Motor neuron (in vitro differentiated cells): Measurements from ENCODE around the gene CDH13. TPM values are rescaled to one million over a fixed set of nuclear protein-coding genes. Genes with fewer than 3 reads are reported as not detected.
A peak's percentile ranks its signal among the peaks of the same experiment; 100 is the strongest.

Experiments used
- ATAC-seq, 8 experiments: fragments of 200-7000 bp; cut with Tn5 transposase; replicated peaks in 6 of 8; 2 replicates each; pipeline ENCODE4 v1.8.0; 2021; ENCODE audit warnings: mild to moderate bottlenecking in 8 of 8, moderate library complexity in 8 of 8
- H3K27ac ChIP-seq, 2 donors: fragments of 250-450 bp; sonication (Bioruptor Pico); 2 replicates each; pipeline ENCODE4 v1.9.0; 2021; ENCODE audit warnings: antibody characterized with exemption in 2 of 2, mild to moderate bottlenecking in 2 of 2, moderate library complexity in 1 of 2
- H3K4me1 ChIP-seq, 2 donors: fragments of 250-450 bp; sonication (Bioruptor Pico); replicated peaks in 1 of 2; 2 replicates each; pipeline ENCODE4 v1.6.1; 2021; ENCODE audit warnings: antibody characterized with exemption in 2 of 2, mild to moderate bottlenecking in 2 of 2, moderate library complexity in 1 of 2
- H3K4me3 ChIP-seq, 5 donors: fragments of 250-450 bp; sonication (Bioruptor Pico); 2 replicates each; pipeline ENCODE4 v1.9.0; 2021; ENCODE audit warnings: antibody characterized with exemption in 5 of 5, mild to moderate bottlenecking in 5 of 5, moderate library complexity in 4 of 5
- WGBS, 10 experiments: fragments of 450-650 bp; shearing (Covaris generic); methylation state at CpG; one replicate each; pipeline ENCODE4 v1.0.0; 2022; 5-methylcytosine and 5-hydroxymethylcytosine counted together
- in situ Hi-C, 9 experiments: fragments of 400-800 bp; cut with MboI; loops; one replicate each; pipeline ENCODE4 v1.15.0; 2021; ENCODE audit warnings: low sequenced_read_pairs in 9 of 9, low pct_unique_long_range_greater_than_20kb in 2 of 9; ENCODE audit not compliant: unreplicated experiment in 9 of 9
- total RNA-seq, 8 experiments: library from RNA; unstranded; fragments of 300-600 nt; gene quantifications; 2 replicates each; pipeline versions ENCODE4 v1.2.3 to v1.2.4, GENCODE V29; 2022

Gene CDH13
- total RNA-seq = 10 to 100 TPM in 2 of 8 experiments, 1 to 10 TPM in 5, under 1 TPM in 1; 0.42 to 10.3 (median 3.4) TPM

GRCh38 chr16:82626791-82627261 lies at the start of gene CDH13:
Gene CDH13, plus strand, starts transcription at chr16:82626969.
- peak within 1 kb of the TSS; percentile 45 to 57 (median 49) for H3K4me3 ChIP-seq
- H3K4me1 ChIP-seq = peaks cover 23 to 27% of the 10 kb centered on the region in 2 donors
- H3K27ac ChIP-seq = no peak within 1 kb of the TSS
- in situ Hi-C loops = loop anchor here in 2 of 9 experiments (25.0 kb wide), 3 partner anchors 365 to 585 kb away; no protein-coding TSS in a partner anchor
- peak; percentile 9 to 62 (median 58) for ATAC-seq
- WGBS, 10 experiments = 0 to 7% (median 0%) methylated on average over 1 to 4 of the region's 39 CpGs; no CpG with 5 or more reads in 6 of the 10 experiments

GRCh38 chr16:82580298-82580890 lies 46.4 kb upstream of the CDH13 start:
- WGBS, 10 experiments = 5 to 89% (median 68%) methylated on average over 1 to 7 of the region's 7 CpGs; no CpG with 5 or more reads in 2 of the 10 experiments
- no peak overlapping the region for H3K27ac ChIP-seq
- H3K4me3 ChIP-seq = no peak overlapping the region
- peak in 5 of 8 experiments; percentile 28 to 91 (median 85) for ATAC-seq
- in situ Hi-C loops = loop anchor here in 3 of 9 experiments (10.0 to 25.0 kb wide), 3 partner anchors 218 to 318 kb away; no protein-coding TSS in a partner anchor
- no peaks in the 10 kb centered on the region for H3K4me1 ChIP-seq

- WGBS, 10 experiments = 61 to 100% (median 86%) methylated on average over 1 to 6 of the region's 6 CpGs; no CpG with 5 or more reads in 4 of the 10 experiments
- no peaks in the 10 kb centered on the region for H3K4me1 ChIP-seq
- ATAC-seq = peak in 2 of 8 experiments; percentile 36 to 52
- H3K27ac ChIP-seq = no peak overlapping the region
- no peak overlapping the region for H3K4me3 ChIP-seq
- in situ Hi-C loops = loop anchor here in 3 of 9 experiments (10.0 to 25.0 kb wide), 3 partner anchors 221 to 321 kb away; no protein-coding TSS in a partner anchor
Observed at GRCh38 chr16:82582975-82583374, 43.8 kb upstream of the CDH13 start.

DNA sequence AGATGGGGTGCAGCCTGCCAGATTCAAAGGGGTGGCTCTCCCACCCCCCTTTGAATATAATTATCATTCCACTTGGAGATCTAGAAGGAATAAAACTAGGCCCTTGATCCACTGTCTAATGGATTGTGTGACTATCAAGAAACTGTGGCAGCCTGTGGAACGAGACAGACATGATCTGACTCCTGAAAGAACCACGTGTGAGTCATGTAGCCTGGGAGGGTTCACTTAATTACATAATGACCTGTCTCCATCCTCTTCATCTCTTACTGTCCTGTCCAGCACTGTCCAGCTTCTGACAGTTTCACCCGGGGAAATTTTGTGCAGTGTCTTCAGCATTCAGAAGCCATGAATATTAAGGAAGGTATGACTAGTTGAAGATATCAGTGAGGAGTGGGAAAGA lies 43.3 kb upstream of the CDH13 start:
- H3K4me3 ChIP-seq = no peak overlapping the region
- in situ Hi-C loops = loop anchor here in 3 of 9 experiments (10.0 to 25.0 kb wide), 3 partner anchors 221 to 321 kb away; no protein-coding TSS in a partner anchor
- no peak overlapping the region for H3K27ac ChIP-seq
- no peaks in the 10 kb centered on the region for H3K4me1 ChIP-seq
- WGBS, 10 experiments = 18 to 83% (median 60%) methylated on average over 1 to 3 of the region's 3 CpGs; no CpG with 5 or more reads in 3 of the 10 experiments
- peak in 7 of 8 experiments; percentile 28 to 71 (median 50) for ATAC-seq

DNA sequence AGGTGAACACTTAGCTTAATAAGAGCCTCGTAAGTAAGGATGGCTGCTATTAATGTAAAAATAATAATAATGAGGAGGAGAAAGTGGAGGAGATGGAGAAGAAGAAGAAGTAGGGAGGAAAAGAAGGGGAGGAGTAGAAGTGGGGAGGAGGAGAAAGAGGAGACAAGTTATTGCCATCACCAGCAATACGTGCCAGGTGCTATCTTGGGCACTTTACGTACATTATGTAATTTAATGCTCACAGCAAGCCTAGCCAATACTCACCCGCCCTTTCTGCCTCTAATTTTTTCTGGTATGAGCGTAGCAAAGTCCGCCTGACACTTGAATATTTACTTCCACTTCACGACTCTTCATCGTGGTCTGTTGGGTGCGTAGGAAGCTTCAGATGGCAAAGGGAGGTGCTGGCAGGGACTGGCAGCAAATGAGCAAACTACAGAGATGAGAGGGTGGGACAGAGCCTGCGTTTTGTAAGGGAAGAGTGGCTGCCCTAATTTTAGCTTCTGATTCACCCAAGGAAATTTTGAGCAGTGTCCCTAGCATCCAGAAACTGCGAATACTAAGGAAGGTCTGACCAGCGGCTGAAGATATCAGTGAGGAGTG lies 42.1 kb upstream of the CDH13 start:
- 49 to 100% (median 78%) methylated on average over 1 to 12 of the region's 12 CpGs for WGBS, 10 experiments
- no peak overlapping the region for H3K4me3 ChIP-seq

GRCh38 chr16:82585675-82586074 lies 41.1 kb upstream of the CDH13 start:
- WGBS, 10 experiments = 27 to 90% (median 60%) methylated on average over 2 to 6 of the region's 6 CpGs; no CpG with 5 or more reads in 1 of the 10 experiments
- Histone ChIP-seq H3K4me3 (no peak overlapping the region), H3K4me1 (no peaks in the 10 kb centered on the region), H3K27ac (no peak overlapping the region)
- in situ Hi-C loops = loop anchor here in 3 of 9 experiments (10.0 to 25.0 kb wide), 3 partner anchors 223 to 323 kb away; no protein-coding TSS in a partner anchor
- ATAC-seq = peak in 2 of 8 experiments; percentile 28 to 41

More for the DNA sequence above, 42.1 kb upstream of the CDH13 start:
- in situ Hi-C loops = loop anchor here in 3 of 9 experiments (10.0 to 25.0 kb wide), 3 partner anchors 222 to 322 kb away; no protein-coding TSS in a partner anchor
- H3K4me1 ChIP-seq = no peaks in the 10 kb centered on the region
- no peak for ATAC-seq
- no peak overlapping the region for H3K27ac ChIP-seq

GRCh38 chr16:82586130-82586529 lies 40.6 kb upstream of the CDH13 start:
- ATAC-seq = no peak
- no peaks in the 10 kb centered on the region for H3K4me1 ChIP-seq
- no peak overlapping the region for H3K27ac ChIP-seq
- no peak overlapping the region for H3K4me3 ChIP-seq
- in situ Hi-C loops = loop anchor here in 3 of 9 experiments (10.0 to 25.0 kb wide), 3 partner anchors 224 to 324 kb away; no protein-coding TSS in a partner anchor

GRCh38 chr16:82587289-82587688 lies 39.5 kb upstream of the CDH13 start:
- Histone ChIP-seq H3K27ac (no peak overlapping the region), H3K4me1 (no peaks in the 10 kb centered on the region), H3K4me3 (no peak overlapping the region)
- ATAC-seq = no peak
- 66 to 100% (median 91%) methylated on average over 1 to 7 of the region's 7 CpGs for WGBS, 10 experiments
- in situ Hi-C loops = loop anchor here in 3 of 9 experiments (10.0 to 25.0 kb wide), 3 partner anchors 225 to 325 kb away; no protein-coding TSS in a partner anchor

GRCh38 chr16:82589407-82589806 lies 37.4 kb upstream of the CDH13 start:
- Histone ChIP-seq H3K4me1 (peaks cover 0 to 9% of the 10 kb centered on the region in 2 donors), H3K27ac (no peak overlapping the region), H3K4me3 (no peak overlapping the region)
- 37 to 100% (median 87%) methylated on average over 2 to 9 of the region's 9 CpGs for WGBS, 10 experiments
- in situ Hi-C loops = loop anchor here in 3 of 9 experiments (10.0 to 25.0 kb wide), 3 partner anchors 227 to 327 kb away; no protein-coding TSS in a partner anchor
- ATAC-seq = no peak

GRCh38 chr16:82594114-82594513 lies 32.7 kb upstream of the CDH13 start:
- WGBS, 10 experiments = 20 to 69% (median 30%) methylated on average over 1 to 4 of the region's 4 CpGs; no CpG with 5 or more reads in 2 of the 10 experiments

DNA sequence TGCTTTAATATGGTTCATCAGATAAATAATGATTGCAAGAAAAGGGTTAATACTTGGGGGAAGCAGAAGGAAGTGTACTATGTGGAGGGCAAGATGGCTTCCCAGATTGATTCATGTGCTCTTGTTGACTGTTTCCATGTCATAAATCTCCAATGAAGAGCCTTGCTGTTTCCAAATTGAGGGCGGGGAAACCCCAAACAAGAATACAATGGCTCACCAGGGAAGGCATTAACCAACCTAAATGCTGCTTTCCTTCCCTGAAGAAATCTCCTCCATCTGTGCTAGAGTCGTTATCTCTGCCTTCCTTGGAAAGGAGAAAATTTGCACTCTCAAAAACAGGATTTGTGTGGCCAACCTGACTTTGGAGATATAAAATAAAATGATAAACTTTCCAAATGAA lies 28.0 kb upstream of the CDH13 start:
- Histone ChIP-seq H3K4me3 (no peak overlapping the region), H3K27ac (no peak overlapping the region), H3K4me1 (peaks cover 24 to 26% of the 10 kb centered on the region in 2 donors)
- ATAC-seq = no peak
- 0 to 50% (median 23%) methylated on average over 1 to 2 of the region's 2 CpGs; no CpG with 5 or more reads in 4 of the 10 experiments for WGBS, 10 experiments
- in situ Hi-C loops = loop anchor here in 3 of 9 experiments (25.0 kb wide), 2 partner anchors 236 to 336 kb away; no protein-coding TSS in a partner anchor

More at GRCh38 chr16:82594114-82594513, 32.7 kb upstream of the CDH13 start:
- Histone ChIP-seq H3K27ac (no peak overlapping the region), H3K4me3 (no peak overlapping the region), H3K4me1 (peaks cover 7 to 12% of the 10 kb centered on the region in 2 donors)
- ATAC-seq = peak in 4 of 8 experiments; percentile 48 to 74 (median 51)
- in situ Hi-C loops = loop anchor here in 3 of 9 experiments (25.0 kb wide), 2 partner anchors 232 to 332 kb away; no protein-coding TSS in a partner anchor

DNA sequence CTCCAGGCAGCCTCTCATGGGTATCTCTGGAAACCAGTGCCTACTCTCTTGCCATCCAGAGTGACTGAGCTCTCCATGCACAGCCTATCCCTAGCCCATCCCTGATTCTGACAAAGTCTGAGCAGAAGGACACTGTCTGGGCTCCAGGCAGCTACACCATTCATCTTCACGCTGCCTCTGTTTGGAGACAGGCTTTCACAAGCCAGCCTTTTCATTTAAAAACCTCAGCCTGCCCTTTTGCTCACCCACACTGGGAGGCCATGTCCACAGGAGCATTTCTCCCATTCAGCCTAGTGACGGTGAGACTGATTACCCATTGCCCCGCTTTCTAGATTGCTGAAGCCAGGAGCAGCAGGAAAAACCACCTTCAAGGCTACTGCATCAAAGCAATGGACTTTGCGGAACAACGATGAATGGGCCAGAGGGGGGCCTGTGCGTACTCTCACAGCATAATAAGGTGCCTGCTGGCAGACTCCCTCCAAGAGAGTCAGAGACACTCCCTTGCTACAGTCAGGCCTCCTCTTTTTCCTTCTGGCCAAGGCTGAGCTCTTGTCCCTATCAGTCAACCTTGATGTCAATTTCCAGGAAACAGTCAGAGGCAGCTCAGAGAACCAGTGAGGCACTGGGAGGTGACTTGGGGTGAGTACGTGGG lies 24.7 kb upstream of the CDH13 start:
- H3K27ac ChIP-seq = peak overlapping the region in 1 of 2 donors; percentile 0
- H3K4me3 ChIP-seq = no peak overlapping the region
- in situ Hi-C loops = no loop called here
- ATAC-seq = peak in 5 of 8 experiments; percentile 68 to 81 (median 71)
- WGBS, 10 experiments = 11 to 80% (median 14%) methylated on average over 1 to 6 of the region's 7 CpGs; no CpG with 5 or more reads in 5 of the 10 experiments
- peaks cover 33% of the 10 kb centered on the region in 2 donors for H3K4me1 ChIP-seq
